HG02759 (cell line): Measurements from ENCODE around the gene GPA33.
A peak's percentile ranks its signal among the peaks of the same experiment; 100 is the strongest.

Experiments used
- ATAC-seq: cut with Tn5 transposase; IDR thresholded peaks from one replicate; pipeline ENCODE4 v1.9.1; 2021; ENCODE audit warnings: mild to moderate bottlenecking, moderate library complexity; ENCODE audit not compliant: unreplicated experiment

The GPA33 gene

GRCh38 chr1:167090314-167090942 lies at the start of gene GPA33:
Gene GPA33, minus strand, starts transcription at chr1:167090377. Its CDS starts 90 bp downstream, at chr1:167090287.
- ATAC-seq = peak; percentile 56

GRCh38 chr1:167138703-167139102 lies 48.5 kb upstream of the GPA33 start:
- no peak for ATAC-seq

GRCh38 chr1:167137793-167138510 lies 47.8 kb upstream of the GPA33 start:
- ATAC-seq = no peak

- ATAC-seq = no peak
These were observed 47.2 kb upstream of the GPA33 start for GRCh38 chr1:167137332-167137781.

- ATAC-seq = no peak
These were observed 46.6 kb upstream of the GPA33 start for GRCh38 chr1:167136806-167137205.

- ATAC-seq = no peak
These were observed 46.0 kb upstream of the GPA33 start for GRCh38 chr1:167136191-167136614.

GRCh38 chr1:167135281-167135840 lies 45.2 kb upstream of the GPA33 start:
- ATAC-seq = no peak

- ATAC-seq = no peak
These were observed 42.3 kb upstream of the GPA33 start for GRCh38 chr1:167132301-167133010.

- no peak for ATAC-seq
These were observed 40.8 kb upstream of the GPA33 start for GRCh38 chr1:167130829-167131510.

GRCh38 chr1:167128261-167129227 lies 38.4 kb upstream of the GPA33 start:
- ATAC-seq = no peak

- no peak for ATAC-seq
These were observed 37.5 kb upstream of the GPA33 start for GRCh38 chr1:167127661-167128060.

GRCh38 chr1:167127236-167127635 lies 37.1 kb upstream of the GPA33 start:
- ATAC-seq = no peak

- ATAC-seq = no peak
These were observed 36.6 kb upstream of the GPA33 start for GRCh38 chr1:167126811-167127210.

GRCh38 chr1:167126317-167126716 lies 36.1 kb upstream of the GPA33 start:
- ATAC-seq = no peak

GRCh38 chr1:167122568-167122967 lies 32.4 kb upstream of the GPA33 start:
- ATAC-seq = no peak

GRCh38 chr1:167122121-167122480 lies 31.9 kb upstream of the GPA33 start:
- ATAC-seq = no peak

GRCh38 chr1:167121375-167122120 lies 31.4 kb upstream of the GPA33 start:
- no peak for ATAC-seq

GRCh38 chr1:167120899-167121298 lies 30.7 kb upstream of the GPA33 start:
- no peak for ATAC-seq

GRCh38 chr1:167119696-167120095 lies 29.5 kb upstream of the GPA33 start:
- ATAC-seq = no peak
